Hippocampal formation (tissue), 2 donors: Measurements from ENCODE around the gene GPX3.

Source experiments
- DNase-seq, 2 donors: peaks; one replicate each; lab custom pipeline; 2025; lab: John Stamatoyannopoulos, UW

GPX3 gene

DNA sequence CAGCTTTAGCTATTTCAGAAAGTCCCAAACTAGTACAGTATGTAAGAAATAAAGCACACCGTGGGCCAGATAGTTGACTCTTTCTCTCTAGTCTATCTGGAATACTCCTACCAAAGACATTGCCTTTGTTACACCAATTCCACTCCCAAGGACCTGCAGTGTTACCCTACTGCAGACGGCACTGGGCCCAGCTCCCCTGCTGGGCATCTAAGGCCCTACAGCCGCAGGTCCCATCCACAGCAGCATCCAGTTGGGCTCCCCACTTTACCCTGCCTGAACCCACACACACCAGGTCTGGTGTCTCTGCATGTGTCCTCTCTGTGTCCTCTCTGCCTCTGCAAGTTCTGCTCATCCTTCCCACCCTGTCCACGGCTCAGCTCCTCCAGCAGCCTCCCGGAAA is 37.9 kb downstream of the GPX3 start:
- no peak for DNase-seq

DNA sequence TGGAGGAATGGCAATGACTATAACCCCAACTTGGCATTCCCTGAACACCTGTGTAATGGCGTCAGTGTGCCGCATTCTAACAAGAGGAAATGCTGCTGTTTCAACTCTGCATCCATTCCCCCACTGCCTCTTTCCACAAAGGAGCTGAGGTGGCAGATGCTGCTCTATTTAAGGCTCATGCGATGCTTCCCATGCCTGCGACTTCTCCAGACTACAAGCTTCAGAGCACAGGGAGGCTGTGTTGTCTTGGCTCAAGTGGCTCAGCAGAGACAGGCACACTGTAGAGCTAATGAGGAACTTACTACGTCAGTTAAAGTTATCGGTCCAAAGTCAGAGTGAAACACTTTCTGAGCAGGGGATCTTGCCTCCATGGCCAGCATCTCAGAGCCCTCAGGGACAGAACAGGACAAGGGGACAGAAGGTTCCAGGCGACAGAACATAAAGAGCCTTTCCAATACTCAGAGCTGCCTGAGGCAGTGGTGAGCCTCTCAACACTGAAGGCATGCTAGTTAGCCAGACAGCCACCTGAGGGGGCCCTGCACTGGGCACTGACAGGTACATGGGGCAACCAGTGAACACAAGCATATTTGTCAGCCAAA is 38.6 kb downstream of the GPX3 start:
- DNase-seq = no peak

DNA sequence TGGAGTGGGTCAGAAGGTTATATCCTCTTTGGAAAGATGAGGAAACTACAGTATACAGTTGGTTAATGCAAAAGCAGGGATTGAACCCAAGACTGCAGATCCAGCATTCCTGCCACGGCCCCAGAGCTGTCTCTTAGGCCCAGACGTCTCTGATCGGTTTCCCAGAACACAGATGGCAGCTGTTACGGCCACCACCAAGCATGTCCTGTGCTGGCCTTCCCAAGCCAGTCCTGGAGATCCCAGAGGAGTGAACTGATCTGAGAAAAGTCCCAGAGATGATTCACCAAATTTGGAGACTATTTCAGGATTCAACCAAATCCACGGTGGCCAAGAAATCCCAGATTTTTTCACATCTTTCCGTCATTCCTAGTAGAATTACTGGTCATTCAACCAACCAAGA is 40.4 kb downstream of the GPX3 start:
- no peak for DNase-seq

GRCh38 chr5:151062405-151063141 is 42.2 kb downstream of the GPX3 start:
- no peak for DNase-seq

- DNase-seq = no peak
These were observed 43.0 kb downstream of the GPX3 start for GRCh38 chr5:151063142-151063989.

GRCh38 chr5:151064916-151065499 is 44.6 kb downstream of the GPX3 start:
- no peak for DNase-seq

DNA sequence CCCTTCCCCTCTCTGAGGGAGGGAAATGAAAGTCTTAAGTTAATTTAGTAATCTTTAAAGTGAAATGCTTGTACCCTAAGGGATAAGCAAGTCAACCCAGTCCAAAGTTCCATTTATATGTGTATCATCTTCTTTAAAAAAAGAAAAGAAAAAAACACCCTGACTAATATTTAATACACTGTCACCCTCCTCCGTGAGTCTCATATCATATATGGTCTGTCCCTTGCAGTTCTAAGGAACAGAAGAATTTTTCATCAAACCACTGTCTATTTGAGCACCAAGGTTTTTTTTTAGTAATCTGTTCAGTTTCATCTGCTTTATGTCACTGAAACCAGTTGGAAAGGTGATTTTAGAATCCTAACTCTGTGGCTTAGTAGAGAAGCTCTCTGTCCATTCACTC is 45.2 kb downstream of the GPX3 start:
- no peak for DNase-seq

- DNase-seq = no peak
These were observed 46.5 kb downstream of the GPX3 start for GRCh38 chr5:151066920-151067319.

GRCh38 chr5:151067632-151068432 is 47.4 kb downstream of the GPX3 start:
- no peak for DNase-seq

DNA sequence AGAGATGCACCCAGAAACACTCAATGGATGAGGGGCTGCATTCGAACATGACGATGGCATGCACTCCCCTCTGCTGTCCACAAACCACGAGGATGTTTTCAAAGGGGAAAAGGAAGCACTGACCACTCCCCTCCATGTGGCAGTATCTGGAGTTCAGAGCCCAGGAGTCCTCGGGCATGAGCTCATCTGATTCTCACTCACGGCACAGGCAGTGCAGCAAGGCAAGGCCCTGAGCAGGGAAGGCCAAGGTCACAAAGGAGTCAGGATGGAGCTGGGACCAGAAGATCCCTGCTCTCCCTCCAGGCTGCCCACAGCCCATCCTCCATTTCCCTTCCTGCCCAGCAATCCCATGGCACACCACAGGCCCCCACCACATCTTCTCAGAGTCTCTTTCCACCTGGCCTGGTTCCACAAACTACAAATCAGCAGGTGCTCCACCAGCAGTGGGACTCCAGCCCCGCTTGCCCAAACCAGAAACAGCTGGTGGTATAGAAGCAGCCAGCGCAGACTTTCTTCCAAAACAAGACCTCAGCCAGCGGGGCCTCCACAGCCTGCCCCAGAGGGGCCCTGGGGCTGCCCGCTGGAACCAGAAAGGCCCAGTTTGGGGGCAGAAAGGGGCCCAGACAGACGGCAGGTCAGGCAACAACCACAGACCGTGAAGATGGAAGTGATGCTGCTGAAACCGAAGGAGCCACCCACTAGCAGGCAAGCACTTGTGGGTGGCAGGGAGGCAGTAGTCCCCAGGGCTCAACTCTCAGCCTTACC is 48.2 kb downstream of the GPX3 start:
- no peak for DNase-seq

- no peak for DNase-seq
These were observed 50.1 kb downstream of the GPX3 start for GRCh38 chr5:151070449-151070848.

- DNase-seq = no peak
These were observed 50.6 kb downstream of the GPX3 start for GRCh38 chr5:151071021-151071420.

GRCh38 chr5:151071848-151072629 is 51.6 kb downstream of the GPX3 start:
- no peak for DNase-seq

GRCh38 chr5:151072630-151073025 is 52.2 kb downstream of the GPX3 start:
- no peak for DNase-seq

GRCh38 chr5:151073280-151073679 is 52.9 kb downstream of the GPX3 start:
- no peak for DNase-seq

GRCh38 chr5:151074557-151074956 is 54.2 kb downstream of the GPX3 start:
- no peak for DNase-seq

GRCh38 chr5:151075698-151076331 is 55.4 kb downstream of the GPX3 start:
- DNase-seq = no peak

GRCh38 chr5:151076616-151077015 is 56.2 kb downstream of the GPX3 start:
- DNase-seq = no peak

GRCh38 chr5:151077419-151077818 is 57.0 kb downstream of the GPX3 start:
- no peak for DNase-seq

- DNase-seq = no peak
These were observed 57.6 kb downstream of the GPX3 start for GRCh38 chr5:151077967-151078366.
